ENCODE data around the gene POLR2J2. TPM values are rescaled to one million over a fixed set of nuclear protein-coding genes. Genes with fewer than 3 reads are reported as not detected.
"Not testable (repeated sequence)": the region's sequence is repeated elsewhere in the genome, so short reads cannot be mapped to it uniquely, and the experiment has no call there.

The POLR2J2 gene
- total RNA-seq, 1 donor from 2014 or later = 20.2 TPM

DNA sequence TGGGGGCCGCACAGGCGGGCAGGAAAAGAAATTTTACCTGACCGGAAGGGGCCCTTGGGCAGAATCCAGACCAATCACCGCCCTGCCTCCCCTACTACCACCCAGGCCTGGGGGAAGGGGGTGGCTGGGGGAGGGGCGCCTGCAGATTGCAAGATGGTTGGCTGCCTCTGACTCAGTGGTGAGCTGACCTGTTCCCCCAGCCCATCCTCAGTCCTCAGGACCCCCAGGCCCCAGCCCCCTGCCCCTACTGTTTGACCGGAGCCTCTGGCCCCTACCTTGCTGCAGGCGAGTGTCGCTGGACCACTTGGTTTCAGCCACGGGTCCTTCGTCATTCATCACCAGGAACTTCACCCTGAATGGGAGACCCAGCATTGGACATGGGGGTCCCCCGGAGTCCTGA, 32.6 kb downstream of the POLR2J2 start:
- H3K27me3 Mint-ChIP-seq; H3K4me1 Mint-ChIP-seq; H3K36me3 Mint-ChIP-seq (ENCODE audit: low read depth); H3K27ac Mint-ChIP-seq; intact Hi-C loops (cut with micrococcal nuclease); H3K9me3 Mint-ChIP-seq; H3K4me3 Mint-ChIP-seq: not testable (repeated sequence)
- peak; percentile 38 for DNase-seq

DNA sequence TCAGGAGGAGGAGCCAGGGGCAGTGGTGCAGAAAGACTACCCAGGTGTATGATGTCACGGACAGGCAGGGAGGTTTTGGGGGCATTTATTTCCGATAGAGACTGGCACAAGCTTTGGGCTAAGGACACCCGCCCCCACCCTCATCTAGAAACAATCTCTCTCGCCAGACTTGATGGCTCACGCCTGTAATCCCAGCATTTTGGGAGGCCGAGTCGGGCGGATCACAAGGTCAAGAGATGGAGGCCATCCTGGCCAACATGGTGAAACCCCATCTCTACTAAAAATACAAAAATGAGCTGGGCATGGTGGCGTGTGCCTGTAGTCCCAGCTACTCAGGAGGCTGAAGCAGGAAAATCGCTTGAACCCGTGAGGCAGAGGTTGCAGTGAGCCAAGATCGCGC, 34.5 kb downstream of the POLR2J2 start:
- H3K4me1 Mint-ChIP-seq; H3K36me3 Mint-ChIP-seq (ENCODE audit: low read depth); intact Hi-C loops (cut with micrococcal nuclease); H3K27ac Mint-ChIP-seq; H3K27me3 Mint-ChIP-seq; H3K4me3 Mint-ChIP-seq; H3K9me3 Mint-ChIP-seq: not testable (repeated sequence)
- peak; percentile 48 for DNase-seq

- H3K4me3 Mint-ChIP-seq; H3K4me1 Mint-ChIP-seq; DNase-seq; intact Hi-C loops (cut with micrococcal nuclease); H3K27me3 Mint-ChIP-seq; H3K9me3 Mint-ChIP-seq; H3K27ac Mint-ChIP-seq; H3K36me3 Mint-ChIP-seq (ENCODE audit: low read depth): not testable (repeated sequence)
Measured at GRCh38 chr7:102635354-102635753, 36.1 kb downstream of the POLR2J2 start.

GRCh38 chr7:102634299-102634698, 37.2 kb downstream of the POLR2J2 start:
- DNase-seq = peak; percentile 43
- H3K4me1 Mint-ChIP-seq; H3K36me3 Mint-ChIP-seq (ENCODE audit: low read depth); H3K4me3 Mint-ChIP-seq; intact Hi-C loops (cut with micrococcal nuclease); H3K27me3 Mint-ChIP-seq; H3K9me3 Mint-ChIP-seq; H3K27ac Mint-ChIP-seq: not testable (repeated sequence)

GRCh38 chr7:102630622-102631021, 40.8 kb downstream of the POLR2J2 start:
- H3K9me3 Mint-ChIP-seq; intact Hi-C loops (cut with micrococcal nuclease); H3K36me3 Mint-ChIP-seq (ENCODE audit: low read depth); H3K27ac Mint-ChIP-seq; H3K27me3 Mint-ChIP-seq; H3K4me3 Mint-ChIP-seq; H3K4me1 Mint-ChIP-seq: not testable (repeated sequence)
- peak; percentile 49 for DNase-seq

- H3K27ac Mint-ChIP-seq; H3K4me3 Mint-ChIP-seq; H3K36me3 Mint-ChIP-seq (ENCODE audit: low read depth); DNase-seq; H3K9me3 Mint-ChIP-seq; intact Hi-C loops (cut with micrococcal nuclease); H3K27me3 Mint-ChIP-seq; H3K4me1 Mint-ChIP-seq: not testable (repeated sequence)
Measured at GRCh38 chr7:102627271-102627904, 44.1 kb downstream of the POLR2J2 start.

DNA sequence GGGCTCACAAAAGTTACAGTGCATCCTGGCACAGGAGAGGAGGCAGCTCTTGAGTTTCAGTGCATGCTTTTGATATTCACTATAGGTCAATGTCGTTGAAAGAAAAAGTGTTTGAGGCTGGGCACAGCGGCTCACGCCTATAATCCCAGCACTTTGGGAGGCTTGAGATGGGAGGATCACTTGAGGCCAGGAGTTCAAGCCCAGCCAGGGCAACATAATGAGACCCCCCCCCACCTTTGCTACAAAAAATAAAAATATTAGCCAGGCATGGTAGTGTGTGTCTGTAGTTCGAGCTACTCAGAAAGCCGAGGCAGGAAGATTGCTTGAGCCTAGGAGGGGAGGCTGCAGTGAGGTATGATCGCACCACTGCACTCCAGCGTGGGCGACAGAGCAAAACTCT, 53.3 kb downstream of the POLR2J2 start:
- H3K4me1 Mint-ChIP-seq; intact Hi-C loops (cut with micrococcal nuclease); H3K27ac Mint-ChIP-seq; H3K27me3 Mint-ChIP-seq; H3K36me3 Mint-ChIP-seq (ENCODE audit: low read depth); H3K4me3 Mint-ChIP-seq; H3K9me3 Mint-ChIP-seq: not testable (repeated sequence)
- DNase-seq = peak; percentile 50

DNA sequence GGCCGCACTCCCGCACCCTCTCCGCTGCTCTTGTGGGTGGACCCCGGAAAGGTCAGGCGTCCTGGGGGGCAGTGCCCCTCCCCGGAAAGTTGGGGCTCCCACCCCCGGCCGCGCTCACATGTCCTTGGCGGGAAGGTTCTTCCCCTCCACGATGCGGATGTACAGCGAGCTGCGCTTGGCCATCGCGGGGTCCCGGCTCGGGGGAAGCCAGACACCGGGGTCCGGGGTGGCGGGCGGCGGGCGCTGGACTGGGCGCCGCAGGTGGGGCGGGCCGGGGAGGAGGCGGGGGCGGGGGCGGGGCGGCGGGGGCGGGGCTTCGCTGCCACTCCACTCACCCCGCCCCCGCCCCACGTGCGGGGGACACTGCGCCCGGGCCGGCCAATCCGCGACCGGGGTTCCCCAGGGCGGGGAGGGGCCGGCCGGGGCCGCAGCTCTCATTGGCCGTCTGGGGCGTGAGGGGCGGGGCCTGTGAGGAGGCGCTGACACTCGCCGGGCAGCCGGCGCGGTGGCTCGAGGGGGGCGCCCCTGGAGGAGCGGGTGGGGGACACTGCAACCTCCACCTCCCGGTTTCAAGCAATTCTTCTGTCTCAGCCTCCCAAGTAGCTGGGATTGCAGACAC, 54.8 kb downstream of the POLR2J2 start, which contains the start of gene RASA4:
TSS of gene RASA4 (minus strand) at position 250 of the 619 bp plus-strand sequence. CDS start at position 183, 67 bp downstream.
- intact Hi-C loops (cut with micrococcal nuclease); H3K36me3 Mint-ChIP-seq (ENCODE audit: low read depth); H3K4me1 Mint-ChIP-seq; H3K27me3 Mint-ChIP-seq; H3K4me3 Mint-ChIP-seq; H3K27ac Mint-ChIP-seq; H3K9me3 Mint-ChIP-seq: not testable (repeated sequence)
- DNase-seq = peak; percentile 87

Other genes with a start within 250 kb of the POLR2J2 start
- 45.8 and 49.8 TPM in 2 replicates for gene ORAI2, start 238.1 kb downstream of the POLR2J2 start, total RNA-seq
- gene ALKBH4, start 206.8 kb downstream of the POLR2J2 start, total RNA-seq = 9.9 and 10.9 TPM in 2 replicates
- 30.5 and 32.4 TPM in 2 replicates for gene LRWD1, start 206.7 kb downstream of the POLR2J2 start, total RNA-seq
- gene POLR2J, start 192.7 kb downstream of the POLR2J2 start, total RNA-seq = 46.8 and 50.8 TPM in 2 replicates
- gene RASA4B, start 153.9 kb downstream of the POLR2J2 start, total RNA-seq = 27.1 and 28.6 TPM in 2 replicates
- gene UPK3BL2, start 128.0 kb downstream of the POLR2J2 start, total RNA-seq = 14.1 and 19.2 TPM in 2 replicates
- 0.19 TPM in 1 of 2 replicates, not detected in the other for gene SPDYE2, start 120.4 kb downstream of the POLR2J2 start, total RNA-seq
- 49.3 and 50.9 TPM in 2 replicates for gene POLR2J3, start 99.1 kb downstream of the POLR2J2 start, total RNA-seq
- gene RASA4, start 54.9 kb downstream of the POLR2J2 start, total RNA-seq = 52.8 and 54.1 TPM in 2 replicates
- 14.4 and 23.0 TPM in 2 replicates for gene UPK3BL1, start 28.9 kb downstream of the POLR2J2 start, total RNA-seq
- gene SPDYE2B, start 21.3 kb downstream of the POLR2J2 start, total RNA-seq = not detected in 2 replicates
- 7.9 and 9.3 TPM in 2 replicates for gene FAM185A, start 77.3 kb upstream of the POLR2J2 start, total RNA-seq
- gene LRRC17, start 241.3 kb upstream of the POLR2J2 start, total RNA-seq = not detected in 2 replicates

All from activated CD4-positive, alpha-beta T cell treated with anti-CD3 and anti-CD28 coated beads, Interleukin-2, amount 10 ng/mL, durations not matched to agents 24 days and 14 days (primary cell).